IgD-negative memory B cell (primary cell): ENCODE results near the gene KRTAP4-9. TPM values are rescaled to one million over a fixed set of nuclear protein-coding genes. Genes with fewer than 3 reads are reported as not detected.

Source experiments
- polyA plus RNA-seq: library from polyadenylated mRNA; unstranded; fragments of 300-500 nt; fragmentation: Illumina TruSeq; gene quantifications from one replicate; pipeline ENCODE4 v1.2.3, GENCODE V29; 2021

The KRTAP4-9 gene
- polyA plus RNA-seq, 1 donor from 2014 or later, result not detected

Other genes with a start within 250 kb of the KRTAP4-9 start
- gene KRT12, start 238.2 kb upstream of the KRTAP4-9 start, polyA plus RNA-seq, result not detected
- not detected for gene KRT20, start 220.1 kb upstream of the KRTAP4-9 start, polyA plus RNA-seq
- not detected for gene KRT23, start 167.7 kb upstream of the KRTAP4-9 start, polyA plus RNA-seq
- not detected for gene KRT39, start 138.4 kb upstream of the KRTAP4-9 start, polyA plus RNA-seq
- gene KRT40, start 121.1 kb upstream of the KRTAP4-9 start, polyA plus RNA-seq, result not detected
- not detected for gene KRTAP3-3, start 111.2 kb upstream of the KRTAP4-9 start, polyA plus RNA-seq
- not detected for gene KRTAP3-2, start 105.5 kb upstream of the KRTAP4-9 start, polyA plus RNA-seq
- gene KRTAP3-1, start 96.3 kb upstream of the KRTAP4-9 start, polyA plus RNA-seq, result not detected
- not detected for gene KRTAP1-5, start 78.2 kb upstream of the KRTAP4-9 start, polyA plus RNA-seq
- gene KRTAP1-4, start 75.2 kb upstream of the KRTAP4-9 start, polyA plus RNA-seq, result not detected
- gene KRTAP1-3, start 70.5 kb upstream of the KRTAP4-9 start, polyA plus RNA-seq, result not detected
- gene KRTAP1-1, start 63.9 kb upstream of the KRTAP4-9 start, polyA plus RNA-seq, result not detected
- gene KRTAP2-1, start 58.1 kb upstream of the KRTAP4-9 start, polyA plus RNA-seq, result not detected
- gene KRTAP2-2, start 50.2 kb upstream of the KRTAP4-9 start, polyA plus RNA-seq, result not detected
- not detected for gene KRTAP2-3, start 45.3 kb upstream of the KRTAP4-9 start, polyA plus RNA-seq
- not detected for gene KRTAP2-4, start 39.5 kb upstream of the KRTAP4-9 start, polyA plus RNA-seq
- not detected for gene KRTAP4-7, start 21.2 kb upstream of the KRTAP4-9 start, polyA plus RNA-seq
- gene KRTAP4-8, start 7.2 kb upstream of the KRTAP4-9 start, polyA plus RNA-seq, result not detected
- not detected for gene KRTAP4-16, start 3.2 kb upstream of the KRTAP4-9 start, polyA plus RNA-seq
- gene KRTAP4-11, start 13.0 kb downstream of the KRTAP4-9 start, polyA plus RNA-seq, result not detected
- gene KRTAP4-12, start 18.8 kb downstream of the KRTAP4-9 start, polyA plus RNA-seq, result not detected
- gene KRTAP4-6, start 35.2 kb downstream of the KRTAP4-9 start, polyA plus RNA-seq, result not detected
- not detected for gene KRTAP4-5, start 44.4 kb downstream of the KRTAP4-9 start, polyA plus RNA-seq
- gene KRTAP4-4, start 55.4 kb downstream of the KRTAP4-9 start, polyA plus RNA-seq, result not detected
- gene KRTAP4-3, start 62.8 kb downstream of the KRTAP4-9 start, polyA plus RNA-seq, result not detected
- gene KRTAP4-2, start 72.8 kb downstream of the KRTAP4-9 start, polyA plus RNA-seq, result not detected
- not detected for gene KRTAP4-1, start 79.5 kb downstream of the KRTAP4-9 start, polyA plus RNA-seq
- gene KRTAP9-1, start 84.5 kb downstream of the KRTAP4-9 start, polyA plus RNA-seq, result not detected
- not detected for gene KRTAP9-2, start 121.3 kb downstream of the KRTAP4-9 start, polyA plus RNA-seq
- not detected for gene KRTAP9-3, start 127.1 kb downstream of the KRTAP4-9 start, polyA plus RNA-seq
- not detected for gene KRTAP9-8, start 132.6 kb downstream of the KRTAP4-9 start, polyA plus RNA-seq
- not detected for gene KRTAP9-4, start 144.3 kb downstream of the KRTAP4-9 start, polyA plus RNA-seq
- gene KRTAP9-9, start 150.0 kb downstream of the KRTAP4-9 start, polyA plus RNA-seq, result not detected
- gene KRTAP9-6, start 160.0 kb downstream of the KRTAP4-9 start, polyA plus RNA-seq, result not detected
- gene KRTAP9-7, start 170.3 kb downstream of the KRTAP4-9 start, polyA plus RNA-seq, result not detected
- not detected for gene KRTAP29-1, start 197.5 kb downstream of the KRTAP4-9 start, polyA plus RNA-seq
- not detected for gene KRTAP16-1, start 203.9 kb downstream of the KRTAP4-9 start, polyA plus RNA-seq
- gene KRTAP17-1, start 210.3 kb downstream of the KRTAP4-9 start, polyA plus RNA-seq, result not detected
- gene KRT33A, start 245.4 kb downstream of the KRTAP4-9 start, polyA plus RNA-seq, result not detected